RPMI8226 (cell line): ENCODE data around the gene SOS1.
"Not testable (repeated sequence)": the region's sequence is repeated elsewhere in the genome, so short reads cannot be mapped to it uniquely, and the experiment has no call there.

ENCODE experiments used
- DNase-seq: peaks from one replicate; pipeline ENCODE4 v3.0.0-alpha.2; 2015

Gene SOS1

GRCh38 chr2:38959938-38960608 is 160.8 kb downstream of the SOS1 start:
- peak; percentile 90 for DNase-seq

GRCh38 chr2:38959466-38959865 is 161.4 kb downstream of the SOS1 start:
- no peak for DNase-seq

- DNase-seq, result no peak
Observed at GRCh38 chr2:38957972-38958371, 162.9 kb downstream of the SOS1 start.

GRCh38 chr2:38951766-38952165 is 169.1 kb downstream of the SOS1 start:
- no peak for DNase-seq

- no peak for DNase-seq
Observed at GRCh38 chr2:38948995-38949394, 171.9 kb downstream of the SOS1 start.

GRCh38 chr2:38948387-38948882 is 172.4 kb downstream of the SOS1 start:
- DNase-seq, result no peak

- DNase-seq, result peak; percentile 86
Observed at GRCh38 chr2:38947241-38948239, 173.3 kb downstream of the SOS1 start.

GRCh38 chr2:38945911-38946310 is 174.9 kb downstream of the SOS1 start:
- no peak for DNase-seq

GRCh38 chr2:38945372-38945771 is 175.5 kb downstream of the SOS1 start:
- DNase-seq, result no peak

GRCh38 chr2:38943784-38944183 is 177.1 kb downstream of the SOS1 start:
- DNase-seq, result no peak

- DNase-seq, result no peak
Observed at GRCh38 chr2:38940746-38941145, 180.1 kb downstream of the SOS1 start.

GRCh38 chr2:38937548-38937947 is 183.3 kb downstream of the SOS1 start:
- no peak for DNase-seq

GRCh38 chr2:38936516-38936915 is 184.3 kb downstream of the SOS1 start:
- DNase-seq, result not testable (repeated sequence)

GRCh38 chr2:38935568-38936172 is 185.2 kb downstream of the SOS1 start:
- no peak for DNase-seq

GRCh38 chr2:38934742-38935141 is 186.1 kb downstream of the SOS1 start:
- no peak for DNase-seq

- no peak for DNase-seq
Observed at GRCh38 chr2:38933653-38934052, 187.2 kb downstream of the SOS1 start.

GRCh38 chr2:38932586-38932985 is 188.3 kb downstream of the SOS1 start:
- DNase-seq, result no peak
